H9 (cell line): Measurements from ENCODE around the gene AFMID. TPM values are rescaled to one million over a fixed set of nuclear protein-coding genes. Genes with fewer than 3 reads are reported as not detected.

Source experiments
- DNase-seq: peaks from one replicate; pipeline ENCODE4 v3.0.0-alpha.2; 2017
- H2AFZ ChIP-seq: one replicate; pipeline ENCODE4 v1.6.1; 2013; ENCODE audit warnings: mild to moderate bottlenecking, low read length, control low read depth, moderate library complexity
- H2AK5ac ChIP-seq: 2 replicates; pipeline ENCODE4 v1.6.1; 2013; ENCODE audit warnings: low read length, control low read depth, mixed read lengths; ENCODE audit not compliant: insufficient read length
- H2BK120ac ChIP-seq: one replicate; pipeline ENCODE4 v1.6.1; 2013; ENCODE audit warnings: low read depth, mild to moderate bottlenecking, low read length, control low read depth, inconsistent platforms; ENCODE audit not compliant: poor library complexity, severe bottlenecking
- H2BK12ac ChIP-seq: 2 replicates; pipeline ENCODE4 v1.6.1; 2013; ENCODE audit warnings: low read length, control low read depth, mixed read lengths, low read depth; ENCODE audit not compliant: insufficient read length
- H2BK15ac ChIP-seq: 2 replicates; pipeline ENCODE4 v1.6.1; 2013; ENCODE audit warnings: low read depth, low read length, control low read depth
- H2BK20ac ChIP-seq: one replicate; pipeline ENCODE4 v1.6.1; 2013; ENCODE audit warnings: low read depth, mild to moderate bottlenecking, low read length, control low read depth, inconsistent platforms; ENCODE audit not compliant: poor library complexity, severe bottlenecking
- H2BK5ac ChIP-seq: 2 replicates; pipeline ENCODE4 v1.6.1; 2013; ENCODE audit warnings: low read length, control low read depth, mixed read lengths; ENCODE audit not compliant: insufficient read length
- H3K14ac ChIP-seq: 2 replicates; pipeline ENCODE4 v1.6.1; 2013; ENCODE audit warnings: low read length, control low read depth; ENCODE audit not compliant: insufficient read depth
- H3K18ac ChIP-seq: 2 replicates; pipeline ENCODE4 v1.6.1; 2013; ENCODE audit warnings: low read depth, mild to moderate bottlenecking, mixed read lengths, low read length, control low read depth; ENCODE audit not compliant: insufficient read length
- H3K23ac ChIP-seq: 2 replicates; pipeline ENCODE4 v1.6.1; 2013; ENCODE audit warnings: low read length, control low read depth, mixed read lengths, low read depth; ENCODE audit not compliant: insufficient read length
- H3K23me2 ChIP-seq: 2 replicates; pipeline ENCODE4 v1.6.1; 2013; ENCODE audit warnings: low read depth, mild to moderate bottlenecking, mixed read lengths, low read length, control low read depth; ENCODE audit not compliant: insufficient read length, poor library complexity, severe bottlenecking
- H3K27ac ChIP-seq: 2 replicates; pipeline ENCODE4 v1.5.1; 2013; ENCODE audit warnings: low read length, control low read depth, mixed read lengths, low read depth; ENCODE audit not compliant: insufficient read length
- H3K27me3 ChIP-seq: 2 replicates; pipeline ENCODE4 v1.6.1; 2013; ENCODE audit warnings: low read length, control low read depth, inconsistent platforms; ENCODE audit not compliant: insufficient read depth
- H3K4ac ChIP-seq: 2 replicates; pipeline ENCODE4 v1.6.1; 2013; ENCODE audit warnings: low read depth, mild to moderate bottlenecking, control low read depth, inconsistent platforms, low read length, moderate library complexity
- H3K4me1 ChIP-seq: 2 replicates; pipeline ENCODE4 v1.6.1; 2013; ENCODE audit warnings: low read length, control low read depth, inconsistent platforms; ENCODE audit not compliant: insufficient read depth
- H3K4me2 ChIP-seq: 2 replicates; pipeline ENCODE4 v1.6.1; 2013; ENCODE audit warnings: low read length, control low read depth, mixed read lengths; ENCODE audit not compliant: insufficient read length, insufficient read depth
- H3K56ac ChIP-seq: 2 replicates; pipeline ENCODE4 v1.6.1; 2013; ENCODE audit warnings: low read depth, mild to moderate bottlenecking, mixed read lengths, low read length, control low read depth; ENCODE audit not compliant: insufficient read length
- H3K79me1 ChIP-seq: 2 replicates; pipeline ENCODE4 v1.6.1; 2013; ENCODE audit warnings: low read depth, mild to moderate bottlenecking, moderate library complexity, low read length, control low read depth, inconsistent platforms; ENCODE audit not compliant: insufficient read depth, poor library complexity, severe bottlenecking
- H3K79me2 ChIP-seq: 2 replicates; pipeline ENCODE4 v1.6.1; 2013; ENCODE audit warnings: low read length, control low read depth, inconsistent platforms; ENCODE audit not compliant: insufficient read depth
- H3K9ac ChIP-seq: 2 replicates; pipeline ENCODE4 v1.6.1; 2013; ENCODE audit warnings: low read length, control low read depth, mixed read lengths; ENCODE audit not compliant: insufficient read length; ENCODE audit errors: extremely low read depth
- H3K9me3 ChIP-seq: one replicate; pipeline ENCODE4 v1.6.1; 2013; ENCODE audit warnings: low read depth, low read length, inconsistent platforms; ENCODE audit not compliant: control insufficient read depth
- H3T11ph ChIP-seq: one replicate; pipeline ENCODE4 v1.6.1; 2013; ENCODE audit warnings: mild to moderate bottlenecking, low read length, control low read depth, inconsistent platforms
- H4K20me1 ChIP-seq: one replicate; pipeline ENCODE4 v1.6.1; 2013; ENCODE audit not compliant: control insufficient read depth, insufficient read length, insufficient read depth
- H4K5ac ChIP-seq: 2 replicates; pipeline ENCODE4 v1.6.1; 2013; ENCODE audit warnings: low read depth, mild to moderate bottlenecking, mixed read lengths, low read length, control low read depth; ENCODE audit not compliant: insufficient read length
- H4K8ac ChIP-seq: replicated peaks from 2 replicates; pipeline ENCODE4 v1.6.1; 2013; ENCODE audit warnings: low read length, control low read depth, mixed read lengths, low read depth; ENCODE audit not compliant: insufficient read length
- H4K91ac ChIP-seq: 2 replicates; pipeline ENCODE4 v1.6.1; 2013; ENCODE audit warnings: low read depth, mild to moderate bottlenecking, moderate library complexity, mixed read lengths, low read length, control low read depth; ENCODE audit not compliant: insufficient read length
- H3K27ac Mint-ChIP-seq, 3 experiments: 2 replicates in 2 of 3; 3 replicates in 1 of 3; pipeline ENCODE4 v1.8.0; 2020 to 2021; ENCODE audit warnings: mixed read lengths in 3 of 3, mild to moderate bottlenecking in 1 of 3, moderate library complexity in 1 of 3
- H3K27me3 Mint-ChIP-seq: 2 replicates; pipeline ENCODE4 v1.8.0; 2021; ENCODE audit warnings: low read depth, mild to moderate bottlenecking, moderate library complexity, mixed read lengths
- H3K36me3 Mint-ChIP-seq, 3 experiments: 2 replicates in 2 of 3; 3 replicates in 1 of 3; pipeline ENCODE4 v1.8.0; 2020 to 2021; ENCODE audit warnings: low read depth in 3 of 3, mixed read lengths in 3 of 3; ENCODE audit not compliant: insufficient read depth in 1 of 3
- H3K4me1 Mint-ChIP-seq, 2 experiments: 2 replicates each; pipeline ENCODE4 v1.8.0; 2020; ENCODE audit warnings: mixed read lengths in 2 of 2
- H3K4me3 Mint-ChIP-seq, 2 experiments: 2 replicates in 1 of 2; 3 replicates in 1 of 2; pipeline ENCODE4 v1.8.0; 2020 to 2021; ENCODE audit warnings: mild to moderate bottlenecking in 2 of 2, mixed read lengths in 2 of 2, moderate library complexity in 1 of 2
- H3K9me3 Mint-ChIP-seq, 2 experiments: 2 replicates in 1 of 2; 3 replicates in 1 of 2; pipeline ENCODE4 v1.8.0; 2020; ENCODE audit warnings: mild to moderate bottlenecking in 2 of 2, mixed read lengths in 2 of 2, moderate library complexity in 1 of 2
- WGBS: extraction: QIAGEN DNeasy Blood & Tissue Kit; methylation state at CpG from one replicate; pipeline ENCODE4 v1.1.7; 2013; ENCODE audit warnings: missing lambda C conversion rate, low lambda C conversion rate, mixed read lengths; ENCODE audit not compliant: insufficient read length; ENCODE audit errors: extremely low coverage; 5-methylcytosine and 5-hydroxymethylcytosine counted together
- total RNA-seq: library from RNA; stranded (reverse); gene quantifications from 2 replicates; pipeline ENCODE4 v1.2.1, GENCODE V29; 2021
- TF ChIP-seq, protein P1 (sequence below): fragments of 200-600 bp; sonication (generic); conservative IDR thresholded peaks from 3 replicates; pipeline ENCODE4 v1.8.0; 2021; ENCODE audit warnings: antibody characterized with exemption, mild to moderate bottlenecking

Gene AFMID
- total RNA-seq, 1 experiment from 2014 or later, result 64.1 TPM

DNA sequence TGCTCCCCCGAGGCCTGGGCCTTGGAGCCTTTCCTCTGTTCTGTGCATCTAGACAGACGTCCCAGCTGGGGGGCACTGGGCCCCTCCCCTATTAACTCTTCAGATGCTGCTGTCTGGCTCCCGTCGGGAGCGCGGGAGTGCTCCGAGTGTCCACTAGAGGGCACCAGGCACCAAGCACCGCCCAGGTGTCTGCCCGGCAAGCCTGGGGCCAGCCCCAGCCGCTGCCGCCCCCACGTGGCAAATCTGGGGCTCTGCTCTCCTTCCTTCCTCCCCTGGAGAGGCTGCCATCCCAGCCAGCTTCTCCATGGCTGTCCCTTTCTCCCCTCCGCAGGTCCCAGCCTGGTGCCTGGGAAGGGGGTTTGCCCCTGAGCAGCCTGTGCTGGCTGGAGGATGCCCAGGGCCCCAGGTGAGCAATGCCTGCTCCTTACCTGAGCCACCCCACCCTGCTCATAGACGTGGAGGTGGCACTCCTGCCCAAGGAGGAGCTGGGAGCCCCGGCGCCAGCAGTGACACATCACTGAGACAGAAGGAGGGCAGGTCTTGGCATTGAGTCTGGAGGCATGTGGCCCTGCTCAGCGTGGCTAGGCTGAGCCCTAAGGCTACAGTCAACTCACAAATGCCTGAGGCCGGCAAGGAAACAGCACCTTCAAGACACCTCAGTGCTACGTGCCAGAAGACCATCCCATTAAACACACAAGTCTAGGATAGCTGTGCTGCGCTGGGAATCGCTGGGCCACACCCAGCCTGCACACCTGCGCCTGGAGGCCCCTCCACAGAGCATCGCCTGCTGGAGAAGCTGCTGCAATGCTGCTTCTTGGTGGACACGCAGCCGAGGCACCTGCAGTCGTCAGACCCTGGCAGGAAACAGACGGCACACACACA is 64.0 kb downstream of the AFMID start:
- Histone ChIP-seq H3K27ac (no peak overlapping the region), H2AK5ac (no peak overlapping the region), H2BK15ac (no peak overlapping the region), H2BK5ac (no peak overlapping the region), H3K9ac (no peak overlapping the region), H4K5ac (no peak overlapping the region), H2BK120ac (no peak overlapping the region), H2BK12ac (no peak overlapping the region), H3K79me2 (no peaks in the 10 kb centered on the region), H3K79me1 (no peaks in the 10 kb centered on the region), H3K14ac (no peak overlapping the region), H2BK20ac (no peak overlapping the region), H4K20me1 (no peaks in the 10 kb centered on the region), H3K18ac (no peak overlapping the region), H3K23me2 (no peaks in the 10 kb centered on the region), H4K91ac (no peak overlapping the region), H3K23ac (no peak overlapping the region), H3T11ph (no peak overlapping the region), H3K9me3 (no peaks in the 10 kb centered on the region), H3K27me3 (no peaks in the 10 kb centered on the region), H3K4me2 (no peak overlapping the region), H3K4ac (no peak overlapping the region), H4K8ac (no peak overlapping the region), H2AFZ (no peak overlapping the region), H3K4me1 (peaks cover 3% of the 10 kb centered on the region; the same call in 1 of the 2 replicates), H3K56ac (no peak overlapping the region)
- Mint-ChIP-seq H3K4me3 (no peak overlapping the region; a peak in 2 of 5 replicates), H3K4me1 (peaks cover 18 to 41% of the 10 kb centered on the region in 2 experiments), H3K27me3 (peaks cover 1% of the 10 kb centered on the region; the same call in 1 of the 2 replicates), H3K27ac (peak overlapping the region in 1 of 3 experiments; percentile 34; a peak in 1 of 7 replicates), H3K36me3 (no peaks in the 10 kb centered on the region), H3K9me3 (peaks cover 3% of the 10 kb centered on the region in 2 experiments; a peak in 2 of 5 replicates)
- no CpG with 5 or more reads among the region's 27 CpGs for WGBS
- TF ChIP-seq, protein P1, sequence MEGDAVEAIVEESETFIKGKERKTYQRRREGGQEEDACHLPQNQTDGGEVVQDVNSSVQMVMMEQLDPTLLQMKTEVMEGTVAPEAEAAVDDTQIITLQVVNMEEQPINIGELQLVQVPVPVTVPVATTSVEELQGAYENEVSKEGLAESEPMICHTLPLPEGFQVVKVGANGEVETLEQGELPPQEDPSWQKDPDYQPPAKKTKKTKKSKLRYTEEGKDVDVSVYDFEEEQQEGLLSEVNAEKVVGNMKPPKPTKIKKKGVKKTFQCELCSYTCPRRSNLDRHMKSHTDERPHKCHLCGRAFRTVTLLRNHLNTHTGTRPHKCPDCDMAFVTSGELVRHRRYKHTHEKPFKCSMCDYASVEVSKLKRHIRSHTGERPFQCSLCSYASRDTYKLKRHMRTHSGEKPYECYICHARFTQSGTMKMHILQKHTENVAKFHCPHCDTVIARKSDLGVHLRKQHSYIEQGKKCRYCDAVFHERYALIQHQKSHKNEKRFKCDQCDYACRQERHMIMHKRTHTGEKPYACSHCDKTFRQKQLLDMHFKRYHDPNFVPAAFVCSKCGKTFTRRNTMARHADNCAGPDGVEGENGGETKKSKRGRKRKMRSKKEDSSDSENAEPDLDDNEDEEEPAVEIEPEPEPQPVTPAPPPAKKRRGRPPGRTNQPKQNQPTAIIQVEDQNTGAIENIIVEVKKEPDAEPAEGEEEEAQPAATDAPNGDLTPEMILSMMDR, result peak; percentile 100
- DNase-seq, result peak; percentile 96
